Muscle layer of colon (tissue), 2 donors: ENCODE results near the gene GALNT9.

Experiments
- H3K27ac ChIP-seq: one replicate; pipeline ENCODE4 v1.7.0; 2013; ENCODE audit warnings: low read depth, mild to moderate bottlenecking, low read length, moderate library complexity
- H3K27me3 ChIP-seq, 2 donors: one replicate each; pipeline ENCODE4 v1.7.0; 2013; ENCODE audit warnings: low read length in 2 of 2, mild to moderate bottlenecking in 2 of 2; ENCODE audit not compliant: insufficient read depth in 2 of 2, control insufficient read depth in 1 of 2
- H3K36me3 ChIP-seq: one replicate; pipeline ENCODE4 v1.7.0; 2013; ENCODE audit warnings: mild to moderate bottlenecking, low read length; ENCODE audit not compliant: insufficient read depth
- H3K4me1 ChIP-seq: one replicate; pipeline ENCODE4 v1.7.0; 2013; ENCODE audit warnings: mild to moderate bottlenecking, low read length; ENCODE audit not compliant: insufficient read depth
- H3K4me3 ChIP-seq, 2 donors: one replicate each; pipeline ENCODE4 v1.7.0; 2013; ENCODE audit warnings: low read length in 2 of 2, low read depth in 1 of 2, mild to moderate bottlenecking in 1 of 2, moderate library complexity in 1 of 2
- H3K9ac ChIP-seq: one replicate; pipeline ENCODE4 v1.7.0; 2013; ENCODE audit warnings: low read length
- H3K9me3 ChIP-seq: one replicate; pipeline ENCODE4 v1.7.0; 2013; ENCODE audit warnings: mild to moderate bottlenecking, low read length
- donor health status: abdominal sarcoma.
- donor health status: Adenocarcinoma of cecum.

GALNT9 gene

DNA sequence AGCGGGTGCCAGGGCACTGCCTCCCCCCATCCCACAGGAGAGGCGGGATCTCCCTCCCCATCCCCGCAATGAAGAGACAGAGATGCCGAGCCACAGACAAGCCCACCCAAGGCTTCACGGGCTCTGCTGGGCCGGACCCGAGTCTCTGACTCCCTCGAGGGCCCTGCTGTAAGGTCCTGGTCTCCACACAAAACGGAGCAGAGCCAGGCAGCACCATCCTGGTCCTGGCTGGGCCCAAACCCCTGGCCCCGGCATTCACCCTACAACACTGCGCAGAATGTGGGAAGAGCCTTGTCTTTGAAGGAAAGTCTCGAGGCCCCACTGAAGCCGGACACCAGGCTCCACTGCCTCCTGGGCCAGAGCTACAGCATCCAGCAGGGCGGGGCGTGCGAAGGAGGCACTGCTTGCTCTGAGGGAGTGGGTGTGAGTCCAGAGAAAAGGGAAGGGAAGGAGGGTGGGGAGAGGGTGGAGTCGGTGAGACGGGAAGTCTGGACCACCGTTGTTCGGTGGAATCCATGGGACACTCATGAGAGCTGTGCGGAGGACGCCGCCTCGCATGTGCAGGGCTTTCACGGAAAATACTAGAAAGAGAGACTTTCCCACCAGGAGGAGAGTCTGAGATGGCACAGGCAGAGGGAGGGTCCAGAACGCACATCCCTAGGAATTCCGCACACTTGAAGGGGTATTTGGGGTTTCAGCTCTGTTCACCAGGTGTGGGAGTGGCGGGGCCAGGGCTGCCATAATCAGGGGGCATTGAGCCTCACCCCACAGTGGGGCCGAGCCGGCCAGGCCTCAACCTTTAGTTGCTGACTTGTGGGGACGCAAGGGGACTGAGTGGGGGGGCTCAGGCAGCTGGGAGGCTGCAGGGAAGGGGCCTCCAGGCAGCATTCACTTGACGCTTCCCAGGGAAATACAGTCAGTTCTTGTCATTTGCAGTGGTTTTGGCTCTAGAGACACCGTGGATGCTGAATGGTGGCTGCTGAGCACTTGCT is 36.8 kb downstream of the GALNT9 start:
- H3K27me3 ChIP-seq = peaks cover 0 to 9% of the 10 kb centered on the region in 2 donors

GRCh38 chr12:132291402-132292175 is 37.8 kb downstream of the GALNT9 start:
- Histone ChIP-seq H3K27ac (no peak overlapping the region), H3K27me3 (peaks cover 0 to 9% of the 10 kb centered on the region in 2 donors), H3K9ac (no peak overlapping the region), H3K36me3 (no peaks in the 10 kb centered on the region), H3K9me3 (no peaks in the 10 kb centered on the region), H3K4me3 (no peak overlapping the region), H3K4me1 (peaks cover 2% of the 10 kb centered on the region)

More for the DNA sequence above, 36.8 kb downstream of the GALNT9 start:
- no peaks in the 10 kb centered on the region for H3K9me3 ChIP-seq
- H3K9ac ChIP-seq = no peak overlapping the region
- no peak overlapping the region for H3K4me3 ChIP-seq
- H3K36me3 ChIP-seq = no peaks in the 10 kb centered on the region
- H3K4me1 ChIP-seq = no peaks in the 10 kb centered on the region
- H3K27ac ChIP-seq = no peak overlapping the region

- no peaks in the 10 kb centered on the region for H3K36me3 ChIP-seq
- H3K9ac ChIP-seq = no peak overlapping the region
- no peak overlapping the region for H3K27ac ChIP-seq
- no peak overlapping the region for H3K4me3 ChIP-seq
- H3K4me1 ChIP-seq = peaks cover 3% of the 10 kb centered on the region
- no peaks in the 10 kb centered on the region for H3K9me3 ChIP-seq
- peaks cover 0 to 5% of the 10 kb centered on the region in 2 donors for H3K27me3 ChIP-seq
These were observed 39.2 kb downstream of the GALNT9 start for GRCh38 chr12:132290203-132290540.

DNA sequence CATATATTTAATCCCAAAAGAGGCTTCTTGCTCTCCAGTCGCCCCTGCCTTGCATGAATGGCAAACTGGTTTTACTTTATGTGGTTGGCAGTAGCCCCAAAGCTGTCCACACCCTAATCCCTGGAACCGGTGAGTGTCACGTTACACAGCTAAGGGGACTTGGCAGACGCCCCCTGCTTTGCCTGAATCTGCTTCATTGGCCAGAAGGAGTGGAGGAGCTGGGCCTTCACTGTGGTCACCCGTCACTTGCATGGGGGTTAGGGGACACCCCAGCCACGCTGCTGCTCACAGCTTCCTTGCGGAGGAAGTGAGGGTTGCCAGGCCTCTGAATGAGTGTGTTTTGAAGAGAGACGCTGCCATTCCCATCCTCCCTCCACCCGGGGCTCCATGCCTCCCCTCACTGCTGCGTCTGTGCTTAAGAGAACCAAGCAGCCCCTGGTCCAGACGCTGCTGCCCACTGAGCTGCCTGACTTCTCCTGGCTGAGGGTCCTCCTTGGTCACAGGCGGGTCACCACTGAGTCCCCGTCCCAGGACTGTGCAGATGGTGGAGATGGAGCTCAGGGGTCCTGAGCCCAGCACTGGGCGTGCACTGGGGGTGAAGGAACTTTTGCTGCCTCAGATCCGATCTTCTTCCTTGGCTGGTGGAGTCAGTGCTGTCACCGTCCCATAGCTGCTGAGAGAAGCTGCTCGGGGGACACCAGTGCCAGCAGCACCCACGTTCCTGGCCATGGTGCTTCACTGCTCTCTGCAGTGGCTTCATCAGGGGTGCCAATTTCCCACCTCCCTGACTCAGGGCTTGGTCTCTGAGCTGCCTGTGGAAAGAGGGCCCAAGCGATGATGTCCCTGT is 39.8 kb downstream of the GALNT9 start:
- no peak overlapping the region for H3K27ac ChIP-seq
- H3K9ac ChIP-seq = no peak overlapping the region
- no peak overlapping the region for H3K4me3 ChIP-seq
- H3K9me3 ChIP-seq = no peaks in the 10 kb centered on the region
- peaks cover 3% of the 10 kb centered on the region for H3K4me1 ChIP-seq
- no peaks in the 10 kb centered on the region for H3K36me3 ChIP-seq
- peaks cover 0 to 5% of the 10 kb centered on the region in 2 donors for H3K27me3 ChIP-seq

DNA sequence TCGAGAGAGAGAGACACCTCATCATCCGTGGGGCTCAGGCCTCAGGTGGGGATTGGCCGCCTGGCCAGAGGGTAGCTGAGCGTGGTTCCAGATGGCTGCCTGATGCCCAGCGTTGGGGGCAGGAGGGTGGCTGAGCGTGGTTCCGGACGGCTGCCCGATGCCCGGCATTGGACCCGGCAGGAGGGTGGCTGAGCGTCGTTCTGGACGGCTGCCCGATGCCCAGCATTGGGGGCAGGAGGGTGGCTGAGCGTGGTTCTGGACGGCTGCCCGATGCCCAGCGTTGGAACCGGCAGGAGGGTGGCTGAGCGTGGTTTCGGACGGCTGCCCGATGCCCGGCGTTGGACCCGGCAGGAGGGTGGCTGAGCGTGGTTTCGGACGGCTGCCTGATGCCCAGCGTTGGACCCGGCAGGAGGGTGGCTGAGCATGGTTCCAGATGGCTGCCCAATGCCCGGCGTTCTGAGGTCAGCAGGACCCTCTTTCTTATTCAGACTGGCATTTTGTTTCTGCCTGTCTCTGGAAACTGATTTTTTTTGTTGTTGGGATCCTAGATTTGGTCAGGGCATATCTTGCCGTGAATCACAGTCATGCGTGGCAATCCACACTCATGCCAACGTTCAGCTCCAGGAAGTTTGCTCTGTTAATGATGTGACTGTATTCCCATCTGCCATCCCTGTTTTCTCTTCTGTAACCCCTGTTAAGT is 40.7 kb downstream of the GALNT9 start:
- Histone ChIP-seq H3K27me3 (peaks cover 0 to 2% of the 10 kb centered on the region in 2 donors), H3K4me3 (no peak overlapping the region), H3K27ac (no peak overlapping the region), H3K9ac (no peak overlapping the region), H3K9me3 (no peaks in the 10 kb centered on the region), H3K36me3 (no peaks in the 10 kb centered on the region), H3K4me1 (peaks cover 3% of the 10 kb centered on the region)

- Histone ChIP-seq H3K9ac (no peak overlapping the region), H3K27me3 (peaks cover 0 to 6% of the 10 kb centered on the region in 2 donors), H3K27ac (no peak overlapping the region), H3K9me3 (no peaks in the 10 kb centered on the region), H3K4me1 (peaks cover 3% of the 10 kb centered on the region), H3K4me3 (no peak overlapping the region), H3K36me3 (no peaks in the 10 kb centered on the region)
These were observed 41.8 kb downstream of the GALNT9 start for GRCh38 chr12:132287391-132288238.

DNA sequence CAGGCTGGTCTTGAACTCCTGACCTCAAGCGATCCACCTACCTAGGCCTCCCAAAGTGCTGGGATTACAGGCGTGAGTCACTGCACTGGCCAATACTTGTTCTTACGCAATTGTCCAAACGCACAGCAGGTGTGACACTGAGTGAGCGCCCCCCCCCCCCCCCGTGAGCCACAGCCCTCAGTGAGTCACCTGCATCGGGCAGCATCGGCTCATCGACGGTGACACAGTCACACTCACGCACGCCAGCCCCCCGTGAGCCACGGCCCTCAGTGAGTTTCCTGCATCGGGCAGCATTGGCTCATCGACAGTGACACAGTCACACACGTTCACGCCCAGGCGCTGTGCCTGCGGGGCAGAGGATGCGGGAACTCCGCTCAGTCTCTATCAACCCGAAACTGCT is 42.5 kb downstream of the GALNT9 start:
- H3K36me3 ChIP-seq = no peaks in the 10 kb centered on the region
- H3K27me3 ChIP-seq = peaks cover 0 to 12% of the 10 kb centered on the region in 2 donors
- no peak overlapping the region for H3K4me3 ChIP-seq

GRCh38 chr12:132285991-132286681 is 43.3 kb downstream of the GALNT9 start:
- Histone ChIP-seq H3K36me3 (no peaks in the 10 kb centered on the region), H3K27ac (no peak overlapping the region), H3K9me3 (no peaks in the 10 kb centered on the region), H3K27me3 (peaks cover 0 to 13% of the 10 kb centered on the region in 2 donors), H3K9ac (no peak overlapping the region), H3K4me3 (peak overlapping the region; percentile 23 to 49), H3K4me1 (peaks cover 3% of the 10 kb centered on the region)

More for the DNA sequence above, 42.5 kb downstream of the GALNT9 start:
- H3K9me3 ChIP-seq = no peaks in the 10 kb centered on the region
- H3K27ac ChIP-seq = no peak overlapping the region
- H3K4me1 ChIP-seq = peaks cover 3% of the 10 kb centered on the region
- no peak overlapping the region for H3K9ac ChIP-seq

DNA sequence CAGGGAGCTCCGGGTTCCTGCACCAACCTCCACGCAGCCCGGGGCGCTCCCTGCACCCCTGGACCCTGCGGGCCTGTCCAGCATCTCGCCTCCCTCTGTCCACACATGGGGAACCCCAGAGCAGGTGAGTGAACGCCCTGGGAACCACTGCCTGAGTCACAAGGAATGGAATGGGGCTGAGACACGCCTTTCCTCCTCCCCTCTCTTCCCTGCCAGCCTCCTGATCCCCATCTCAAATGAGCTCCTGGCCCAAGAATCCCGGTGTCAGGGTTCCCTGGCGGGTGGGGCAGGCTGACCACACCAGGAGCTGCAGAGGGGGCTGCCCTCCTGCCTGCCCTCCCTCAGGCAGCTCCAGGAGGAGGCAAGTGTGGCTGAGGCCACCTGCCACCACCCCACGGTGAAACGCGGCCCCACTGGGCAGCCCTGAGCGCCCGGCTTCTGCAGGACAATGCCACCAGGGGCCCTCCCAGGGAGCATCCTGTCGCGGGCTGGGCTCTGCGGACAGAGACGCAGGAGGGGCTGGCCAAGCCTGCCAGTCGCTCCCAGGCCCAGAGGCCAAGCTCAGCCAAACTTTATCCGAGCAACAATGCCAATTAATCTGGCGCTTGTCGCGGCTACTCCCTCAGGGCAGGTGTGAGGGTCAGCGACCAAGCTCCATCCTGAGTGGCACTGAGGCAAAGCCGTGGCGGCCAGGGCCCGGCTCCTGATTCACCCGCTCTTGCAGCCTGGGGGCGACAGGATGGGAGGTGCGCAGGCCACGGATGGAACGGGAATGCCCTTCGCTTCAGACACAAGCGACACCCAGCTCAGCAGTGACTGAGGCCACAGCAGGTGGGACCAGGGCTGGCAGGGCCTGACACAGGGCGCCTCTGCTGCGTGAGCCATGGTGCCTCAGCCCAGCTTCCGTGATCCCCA is 44.3 kb downstream of the GALNT9 start:
- no peaks in the 10 kb centered on the region for H3K9me3 ChIP-seq
- H3K4me3 ChIP-seq = no peak overlapping the region
- peaks cover under 1 to 22% of the 10 kb centered on the region in 2 donors for H3K27me3 ChIP-seq
- H3K4me1 ChIP-seq = peaks cover 3% of the 10 kb centered on the region
- no peaks in the 10 kb centered on the region for H3K36me3 ChIP-seq
- H3K9ac ChIP-seq = no peak overlapping the region
- H3K27ac ChIP-seq = no peak overlapping the region
